Stimulated activated CD4-positive, alpha-beta T cell treated with anti-CD3 and anti-CD28 coated beads, Interleukin-2, amount 100 ng/mL, for 24 hours (primary cell): Measurements from ENCODE around the gene NFAT5.

Experiments
- DNase-seq, 2 donors: peaks; one replicate each; pipeline ENCODE4 v3.0.0-alpha.2; 2020

Gene NFAT5

GRCh38 chr16:69651217-69651616, 85.5 kb downstream of the NFAT5 start:
- DNase-seq = no peak

GRCh38 chr16:69654280-69654931, 88.6 kb downstream of the NFAT5 start:
- no peak for DNase-seq

GRCh38 chr16:69660166-69660565, 94.4 kb downstream of the NFAT5 start:
- DNase-seq = no peak

GRCh38 chr16:69662901-69663300, 97.1 kb downstream of the NFAT5 start:
- no peak for DNase-seq

GRCh38 chr16:69663846-69664245, 98.1 kb downstream of the NFAT5 start:
- no peak for DNase-seq

- DNase-seq = no peak
Measured at GRCh38 chr16:69669577-69669976, 103.8 kb downstream of the NFAT5 start.

GRCh38 chr16:69672315-69672997, 106.7 kb downstream of the NFAT5 start:
- no peak for DNase-seq

GRCh38 chr16:69672998-69673713, 107.4 kb downstream of the NFAT5 start:
- no peak for DNase-seq

- no peak for DNase-seq
Measured at GRCh38 chr16:69680358-69680757, 114.6 kb downstream of the NFAT5 start.

- DNase-seq = no peak
Measured at GRCh38 chr16:69688589-69688988, 122.8 kb downstream of the NFAT5 start.

GRCh38 chr16:69691980-69692911, 126.5 kb downstream of the NFAT5 start:
- DNase-seq = no peak

GRCh38 chr16:69693916-69694315, 128.2 kb downstream of the NFAT5 start:
- no peak for DNase-seq

GRCh38 chr16:69698404-69698803, 132.6 kb downstream of the NFAT5 start:
- DNase-seq = no peak

GRCh38 chr16:69699915-69700314, 134.1 kb downstream of the NFAT5 start:
- DNase-seq = no peak

GRCh38 chr16:69701452-69701851, 135.7 kb downstream of the NFAT5 start:
- DNase-seq = no peak

GRCh38 chr16:69701866-69702265, 136.1 kb downstream of the NFAT5 start:
- DNase-seq = no peak

- DNase-seq = no peak
Measured at GRCh38 chr16:69703638-69704037, 137.9 kb downstream of the NFAT5 start.

GRCh38 chr16:69706256-69706974, 140.6 kb downstream of the NFAT5 start:
- no peak for DNase-seq

- DNase-seq = no peak
Measured at GRCh38 chr16:69706975-69707340, 141.2 kb downstream of the NFAT5 start.

- no peak for DNase-seq
Measured at GRCh38 chr16:69707920-69708683, 142.3 kb downstream of the NFAT5 start.

- no peak for DNase-seq
Measured at GRCh38 chr16:69709456-69710084, 143.8 kb downstream of the NFAT5 start.
